Iris pigment epithelial cell (primary cell): ENCODE measurements around the gene AHDC1.
"Not testable (repeated sequence)": the region's sequence is repeated elsewhere in the genome, so short reads cannot be mapped to it uniquely, and the experiment has no call there.

Experiments
- DNase-seq: peaks from one replicate; pipeline ENCODE4 v3.0.0-alpha.2; 2011; ENCODE audit warnings: low read depth

Gene AHDC1

DNA sequence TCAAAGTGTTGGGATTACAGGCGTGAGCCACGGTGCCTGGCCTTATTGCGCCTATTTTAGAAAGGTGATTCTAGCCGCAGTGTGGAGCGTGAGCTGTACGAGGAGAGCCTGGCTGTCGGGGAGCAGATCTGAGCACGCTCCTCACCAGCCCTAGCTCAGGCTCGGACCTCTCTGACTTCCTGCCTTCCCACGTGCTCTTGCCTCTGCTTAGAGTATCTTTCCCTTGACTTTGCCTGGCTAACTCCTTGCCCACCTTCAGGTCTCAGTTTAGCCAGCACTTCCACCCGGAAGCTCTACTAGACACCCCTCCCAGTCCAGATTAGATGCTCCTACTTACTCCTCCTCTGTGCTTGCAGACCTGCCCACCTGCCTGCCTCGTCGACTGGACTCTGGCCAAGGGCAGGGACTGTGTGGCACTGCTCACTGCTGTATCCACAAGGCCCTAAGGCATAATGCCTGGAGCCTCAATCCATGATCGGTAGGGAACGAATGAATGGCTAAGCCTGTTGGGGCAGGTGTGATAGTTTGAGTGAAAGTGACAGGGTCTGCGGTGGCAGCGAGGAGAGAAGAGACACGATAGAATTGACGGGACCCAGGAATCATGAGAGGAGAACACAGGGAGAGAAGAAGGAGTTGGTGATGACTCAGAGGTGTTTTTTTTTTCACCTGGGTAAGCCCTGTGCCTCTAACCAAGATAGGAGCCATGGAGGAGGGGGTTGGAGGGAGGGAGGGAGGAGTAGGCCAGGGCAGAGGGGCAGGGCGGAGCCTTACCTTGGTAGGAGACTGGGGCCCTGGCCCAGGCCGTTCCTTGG lies 85.8 kb downstream of the AHDC1 start:
- DNase-seq: no peak

DNA sequence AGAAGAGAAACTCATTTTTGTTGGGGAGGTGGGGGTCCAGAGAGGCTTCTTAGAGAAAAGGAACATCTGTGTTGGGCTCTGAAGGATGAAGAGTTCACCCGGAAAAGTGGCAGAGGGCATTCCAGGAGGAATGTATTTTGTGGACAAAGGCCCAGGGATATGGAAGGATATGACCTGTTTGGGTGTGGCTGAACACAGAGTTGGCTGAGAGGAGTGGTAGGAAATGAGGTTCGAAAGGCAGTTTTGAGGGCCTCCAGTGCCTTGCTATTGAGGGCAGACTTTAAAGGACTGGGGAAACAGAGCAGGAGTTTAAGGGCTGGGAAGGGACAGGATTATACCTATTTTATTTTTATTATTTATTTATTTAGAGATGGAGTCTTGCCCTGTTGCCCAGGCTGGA lies 86.6 kb downstream of the AHDC1 start:
- no peak for DNase-seq

DNA sequence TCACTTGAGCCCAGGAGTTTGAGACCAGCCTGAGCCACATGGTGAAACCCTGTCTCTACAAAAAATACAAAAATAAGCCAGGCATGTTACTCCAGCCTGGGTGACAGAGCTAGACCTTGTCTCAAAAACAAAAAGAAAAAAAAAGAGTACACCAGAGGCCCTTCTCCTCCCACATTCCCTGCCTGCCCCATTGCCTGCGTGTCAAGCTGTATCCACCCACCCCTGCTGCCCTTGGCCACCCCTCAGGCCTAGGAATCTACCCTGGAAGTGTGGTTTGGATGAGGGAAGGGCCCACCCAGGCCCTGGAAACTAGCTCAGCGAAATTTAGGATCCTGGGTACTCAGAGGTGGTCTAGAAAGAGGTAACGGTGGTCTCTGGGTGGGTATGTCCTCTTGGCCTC lies 88.3 kb downstream of the AHDC1 start:
- no peak for DNase-seq

DNA sequence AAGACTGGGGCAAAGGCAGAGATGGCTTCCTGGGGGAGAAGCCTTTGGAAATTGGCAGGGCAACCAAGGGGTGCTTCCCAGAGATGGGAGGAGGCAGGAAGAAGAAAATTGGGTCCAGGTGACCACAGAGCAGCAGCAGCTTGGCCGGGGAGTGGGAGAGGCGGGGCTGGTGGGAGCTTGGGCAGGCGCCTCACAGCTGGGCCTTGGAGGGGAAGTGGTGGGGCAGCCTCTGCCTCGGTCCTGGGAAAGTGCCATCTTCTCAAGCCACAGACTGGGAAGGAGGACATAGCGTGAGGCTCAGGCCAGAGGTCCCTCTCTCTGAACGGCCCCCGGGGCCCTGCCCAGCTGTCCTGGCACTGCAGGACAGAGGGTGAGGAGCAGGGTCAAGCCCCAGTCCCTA lies 90.0 kb downstream of the AHDC1 start:
- no peak for DNase-seq

DNA sequence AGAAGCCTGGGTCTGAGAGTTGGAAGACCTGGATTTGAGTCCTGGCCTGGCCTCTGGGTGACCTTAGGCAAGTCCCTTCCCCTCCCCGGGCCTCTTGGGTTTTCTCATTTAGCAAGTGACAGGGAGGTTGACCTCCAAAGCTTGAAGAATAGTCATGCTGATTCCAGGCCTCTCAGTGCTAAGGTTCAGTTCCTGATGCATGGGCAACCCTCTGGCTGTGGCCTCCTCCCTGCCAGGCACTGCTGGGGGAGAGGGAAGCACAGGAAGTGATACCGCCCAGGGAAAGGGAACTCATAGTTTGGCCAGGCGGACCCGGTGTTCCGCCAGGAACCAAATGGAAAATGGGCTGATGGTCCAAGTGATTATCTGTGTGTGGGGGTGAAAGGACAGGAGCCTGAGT lies 90.4 kb downstream of the AHDC1 start:
- no peak for DNase-seq

DNA sequence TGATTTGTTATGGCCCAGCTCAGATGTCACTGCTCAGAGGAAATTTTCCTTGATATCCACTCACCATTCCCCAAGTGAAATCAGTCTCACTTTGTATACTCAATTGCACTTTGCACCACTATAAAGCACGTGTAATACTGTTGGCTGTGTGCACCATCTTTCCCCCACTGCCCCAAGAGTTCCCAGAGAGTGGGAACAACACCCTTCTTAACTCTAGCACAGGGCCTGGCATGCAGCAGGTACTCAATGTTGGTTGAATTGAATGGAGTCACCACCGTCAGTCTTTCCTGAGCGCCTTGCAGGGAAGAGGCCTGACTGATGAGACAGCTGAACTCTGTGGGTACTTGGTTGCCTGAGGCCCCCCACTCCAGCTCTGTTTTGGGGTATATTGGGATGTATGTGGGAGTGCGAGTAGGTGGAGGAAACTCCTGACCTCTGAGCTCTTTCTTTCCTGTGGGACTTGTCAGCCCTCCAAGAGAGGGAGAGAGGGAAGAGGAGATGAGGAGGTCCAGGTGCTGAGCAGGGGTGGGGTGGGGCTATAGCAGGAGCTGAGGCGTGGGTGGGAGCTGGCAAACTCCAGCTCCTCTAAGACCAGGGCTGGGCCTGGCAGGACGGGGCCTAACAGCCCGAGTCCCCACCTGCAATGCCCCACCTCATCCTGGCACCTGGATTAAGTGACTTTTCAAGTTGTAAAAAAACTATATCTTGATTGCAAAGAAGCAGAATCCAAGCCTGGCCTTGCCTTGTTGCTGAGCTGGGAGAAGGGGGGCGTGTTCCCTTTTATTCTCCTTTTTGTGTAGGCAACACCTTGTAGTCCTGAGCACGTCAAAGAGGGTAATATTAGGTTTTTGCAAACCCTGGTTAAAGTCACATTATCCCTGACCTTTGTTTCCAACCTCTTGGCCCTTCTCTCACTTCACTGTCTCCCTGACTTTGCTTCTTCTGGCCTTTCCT lies 94.5 kb downstream of the AHDC1 start:
- no peak for DNase-seq

DNA sequence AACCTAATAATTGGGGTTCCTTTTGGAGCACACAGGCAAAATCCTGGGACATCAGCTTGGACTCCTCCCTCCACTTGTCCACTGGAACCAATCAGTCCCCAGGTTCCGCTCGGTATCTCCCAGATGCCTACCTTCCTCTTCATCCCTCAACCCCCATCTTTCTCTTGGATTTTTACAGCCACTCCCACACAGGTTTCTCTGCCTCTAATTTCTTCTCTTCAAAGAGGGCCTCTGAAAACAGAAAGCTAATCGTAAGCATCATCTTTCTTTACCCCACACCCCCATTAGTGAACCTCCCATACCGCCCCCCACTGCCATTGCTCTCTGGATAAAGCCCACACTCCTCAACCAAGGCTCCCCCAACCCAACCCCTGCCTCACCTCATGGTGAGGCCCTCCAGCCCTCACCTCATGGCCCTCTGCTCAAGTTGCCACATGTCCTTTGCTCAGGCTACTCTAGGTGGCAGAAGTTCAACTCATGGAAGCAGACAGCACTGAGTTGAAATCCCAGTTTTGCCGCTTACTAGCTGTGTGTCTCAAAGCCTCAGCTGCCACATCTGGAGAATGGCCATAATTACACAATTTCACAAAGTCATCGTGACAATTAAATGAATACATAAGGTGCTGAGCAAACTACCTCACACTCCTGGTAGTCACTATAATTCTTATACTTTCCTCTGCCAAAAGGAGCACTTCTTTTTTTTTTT lies 95.8 kb downstream of the AHDC1 start:
- no peak for DNase-seq

DNA sequence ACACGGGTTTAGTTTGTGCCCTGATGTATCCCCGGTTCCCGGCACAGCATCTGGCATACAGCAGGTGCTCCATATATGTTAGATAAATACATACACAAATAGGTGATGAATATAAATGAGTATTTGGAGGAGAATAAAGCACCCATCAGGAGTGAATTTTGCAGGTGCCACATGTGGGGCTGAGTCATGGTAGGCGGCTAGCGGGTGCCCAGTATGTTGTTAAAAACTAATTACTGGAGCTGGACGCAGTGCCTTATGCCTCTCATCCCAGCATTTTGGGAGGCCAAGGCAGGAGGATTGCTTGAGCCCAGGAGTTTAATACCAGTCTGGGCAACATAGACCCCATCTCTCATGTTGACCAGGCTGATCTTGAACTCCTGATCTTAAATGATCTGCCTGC lies 97.2 kb downstream of the AHDC1 start:
- no peak for DNase-seq

DNA sequence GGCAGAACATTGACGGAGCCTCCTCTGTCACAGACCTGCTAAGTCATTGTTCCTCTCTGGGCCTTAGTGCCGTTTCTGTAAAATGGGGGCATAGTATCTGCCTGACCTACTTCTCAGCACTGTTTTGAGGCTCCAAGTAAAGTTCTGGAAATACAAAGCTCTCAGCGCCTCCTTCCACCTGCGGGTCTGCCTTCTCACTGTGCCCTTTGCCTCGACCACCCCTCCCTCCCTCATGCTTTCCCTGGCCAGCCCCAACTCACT lies 98.6 kb downstream of the AHDC1 start:
- no peak for DNase-seq

DNA sequence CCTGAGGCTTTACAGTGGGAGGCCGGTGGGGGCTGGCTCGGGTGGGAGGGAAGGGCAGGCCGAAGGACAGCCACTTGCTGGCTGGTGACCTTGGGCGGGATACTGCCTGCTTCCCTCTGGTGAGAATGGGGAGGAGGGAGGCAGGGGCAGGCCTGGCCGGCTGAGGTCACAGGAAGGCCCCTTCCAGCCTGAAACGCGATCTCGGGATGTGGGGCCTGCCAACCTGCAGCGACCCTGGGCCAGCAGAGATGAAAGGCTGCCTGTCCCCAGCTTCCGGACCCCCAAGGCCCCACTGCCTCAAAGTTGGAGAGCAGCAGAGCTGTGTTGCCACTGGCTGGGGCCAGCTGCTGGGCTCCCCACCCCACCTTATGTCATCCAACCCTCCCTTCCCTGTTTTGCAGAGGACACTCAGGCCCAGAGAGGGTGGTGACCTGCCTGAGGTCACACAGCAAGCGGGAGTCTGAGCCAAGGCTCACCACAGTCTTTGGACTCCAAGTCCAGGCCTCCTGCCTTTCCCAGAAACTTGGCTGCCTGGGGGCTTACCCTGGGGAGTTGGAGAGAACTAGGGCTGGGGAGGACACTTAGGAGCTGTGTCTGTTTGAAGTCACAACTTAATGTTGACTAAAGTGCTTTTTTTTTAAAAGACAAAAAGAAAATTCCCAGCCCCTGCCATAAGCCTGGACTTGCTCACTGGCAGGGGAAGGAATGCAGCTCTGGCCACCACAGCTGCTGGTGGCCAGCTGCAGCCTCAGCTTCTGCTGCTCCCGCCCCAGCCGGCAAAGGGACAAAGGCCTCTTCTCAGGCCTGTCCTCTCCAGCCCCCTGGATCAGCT lies 99.1 kb downstream of the AHDC1 start:
- DNase-seq: peak; percentile 31

DNA sequence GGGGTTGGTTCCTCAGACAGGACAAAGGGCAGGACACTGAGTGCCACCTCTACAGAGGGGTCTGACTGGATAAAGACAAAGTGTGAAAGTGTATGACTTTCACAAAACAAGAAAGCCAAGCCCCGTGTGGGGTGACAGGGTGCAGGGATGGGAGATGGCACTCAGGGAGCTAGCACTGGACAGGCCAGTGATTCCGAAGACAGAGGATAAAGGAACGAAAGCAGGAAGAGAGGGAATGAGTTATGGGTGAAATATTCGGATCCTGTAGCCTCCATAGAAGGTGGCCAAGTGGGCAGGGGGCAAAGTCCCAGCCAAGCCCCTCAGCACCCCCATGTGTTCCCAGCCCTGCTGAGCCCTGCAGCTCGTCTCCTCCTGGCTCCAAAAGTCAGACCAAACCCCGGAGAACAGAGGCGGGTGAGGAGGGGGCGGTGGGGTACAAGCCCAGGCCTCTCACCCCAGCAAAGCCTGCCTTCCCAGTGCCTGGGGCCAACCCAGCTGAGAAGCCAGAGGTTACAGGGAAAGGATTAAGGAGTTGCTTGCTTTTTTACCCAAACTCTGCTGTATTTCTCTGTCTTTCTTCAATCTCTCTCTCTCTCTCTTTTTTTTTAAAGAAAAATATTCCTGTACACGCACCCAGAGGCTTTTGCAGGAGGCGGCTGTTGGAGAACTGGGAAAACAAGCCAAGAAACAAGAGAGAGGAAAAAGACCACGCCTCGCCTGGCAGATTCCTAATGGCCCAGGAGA lies 99.9 kb downstream of the AHDC1 start:
- no peak for DNase-seq

DNA sequence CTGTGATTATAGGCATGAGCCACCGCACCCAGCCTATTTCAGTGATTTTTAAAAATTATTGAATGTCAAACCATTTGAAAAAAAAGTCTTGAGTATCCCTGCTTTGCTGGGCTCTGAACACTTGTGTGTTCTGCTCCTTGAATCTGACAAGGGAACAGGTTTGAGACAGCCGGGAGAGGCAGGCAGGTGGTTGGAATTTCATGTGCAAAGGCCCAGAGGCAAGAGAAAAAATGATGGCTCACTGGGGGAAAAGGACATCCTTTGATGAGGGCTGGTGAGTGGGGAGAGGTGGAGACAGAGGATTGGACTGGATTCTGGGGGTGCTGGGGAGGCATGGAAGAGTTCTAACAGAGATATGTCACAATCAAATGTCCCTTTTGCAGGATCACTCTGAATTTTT lies 100.9 kb downstream of the AHDC1 start:
- DNase-seq: no peak

DNA sequence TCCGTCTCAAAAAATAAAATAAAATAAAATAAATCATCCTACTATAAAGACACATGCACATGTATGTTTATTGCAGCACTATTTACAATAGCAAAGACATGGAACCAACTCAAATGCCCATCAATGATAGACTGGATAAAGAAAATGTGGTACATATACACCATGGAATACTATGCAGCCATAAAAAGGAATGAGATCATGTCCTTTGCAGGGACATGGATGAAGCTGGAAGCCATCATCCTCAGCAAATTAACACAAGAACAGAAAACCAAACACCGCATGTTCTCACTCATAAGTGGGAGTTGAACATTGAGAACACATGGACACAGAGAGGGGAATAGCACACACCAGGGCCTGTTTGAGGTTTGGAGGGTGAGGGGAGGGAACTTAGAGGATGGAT lies 102.8 kb downstream of the AHDC1 start:
- DNase-seq: not testable (repeated sequence)

DNA sequence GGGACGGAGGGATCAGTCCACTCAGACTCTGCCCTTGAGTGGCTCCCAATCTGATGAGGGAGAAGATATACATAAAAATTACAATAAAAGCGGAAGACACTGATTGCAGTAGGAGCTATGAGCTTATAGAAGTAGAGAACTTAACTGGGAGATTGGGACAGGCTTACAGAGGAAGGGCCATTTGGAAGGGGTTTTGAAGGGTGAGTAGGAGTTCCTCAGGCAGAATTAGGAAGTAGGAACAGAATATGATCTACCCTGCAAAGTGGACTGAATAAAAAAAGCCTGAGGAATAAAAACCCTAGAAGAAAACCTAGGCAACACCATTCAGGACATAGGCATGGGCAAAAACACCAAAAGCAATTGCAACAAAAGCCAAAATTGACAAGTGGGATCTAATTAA lies 104.8 kb downstream of the AHDC1 start:
- no peak for DNase-seq

DNA sequence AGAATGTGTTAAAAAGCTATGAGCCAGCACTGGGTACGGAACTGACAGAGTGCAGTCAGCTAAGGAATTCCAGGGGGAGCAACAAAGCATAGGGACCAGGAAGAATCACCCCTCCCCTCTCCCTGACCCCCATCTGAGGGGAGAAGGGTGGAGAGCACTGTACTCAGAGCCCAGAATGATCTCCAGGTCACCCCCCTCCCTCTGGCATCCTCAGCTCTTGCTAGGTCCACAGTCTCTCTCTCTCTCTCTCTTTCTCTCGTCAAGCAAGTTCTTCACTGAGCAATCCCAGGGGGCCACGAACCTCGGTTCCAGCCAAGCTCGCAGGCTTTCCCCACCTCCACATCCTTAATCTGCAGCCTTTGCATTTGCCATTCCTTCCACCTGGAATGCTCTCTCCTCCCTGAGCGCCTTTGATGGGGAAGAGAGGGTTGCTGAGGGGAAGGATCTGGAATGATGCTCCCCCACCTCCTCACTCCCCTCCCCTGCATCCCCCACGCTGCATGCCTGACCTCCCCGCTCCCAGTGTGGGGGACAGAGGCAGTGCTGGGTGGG lies 107.3 kb downstream of the AHDC1 start:
- no peak for DNase-seq

DNA sequence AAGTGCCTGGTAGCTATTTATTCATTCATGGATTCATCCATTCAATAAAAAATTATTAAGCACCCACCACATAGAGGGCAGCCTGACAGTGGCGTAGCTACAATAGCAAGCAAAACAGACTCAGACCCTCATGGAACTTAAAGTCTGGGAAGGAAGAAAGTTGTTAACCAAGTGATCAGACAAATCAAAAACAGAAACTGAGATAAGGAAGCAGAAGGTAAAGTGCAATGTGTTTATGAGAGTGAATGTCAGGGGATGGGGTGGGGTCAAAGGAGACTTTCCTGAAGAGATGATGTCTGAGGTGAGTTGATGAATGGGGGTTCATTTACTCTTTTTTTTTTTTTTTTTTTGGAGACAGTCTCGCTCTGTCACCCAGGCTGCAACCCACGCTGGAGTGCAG lies 111.1 kb downstream of the AHDC1 start:
- no peak for DNase-seq

DNA sequence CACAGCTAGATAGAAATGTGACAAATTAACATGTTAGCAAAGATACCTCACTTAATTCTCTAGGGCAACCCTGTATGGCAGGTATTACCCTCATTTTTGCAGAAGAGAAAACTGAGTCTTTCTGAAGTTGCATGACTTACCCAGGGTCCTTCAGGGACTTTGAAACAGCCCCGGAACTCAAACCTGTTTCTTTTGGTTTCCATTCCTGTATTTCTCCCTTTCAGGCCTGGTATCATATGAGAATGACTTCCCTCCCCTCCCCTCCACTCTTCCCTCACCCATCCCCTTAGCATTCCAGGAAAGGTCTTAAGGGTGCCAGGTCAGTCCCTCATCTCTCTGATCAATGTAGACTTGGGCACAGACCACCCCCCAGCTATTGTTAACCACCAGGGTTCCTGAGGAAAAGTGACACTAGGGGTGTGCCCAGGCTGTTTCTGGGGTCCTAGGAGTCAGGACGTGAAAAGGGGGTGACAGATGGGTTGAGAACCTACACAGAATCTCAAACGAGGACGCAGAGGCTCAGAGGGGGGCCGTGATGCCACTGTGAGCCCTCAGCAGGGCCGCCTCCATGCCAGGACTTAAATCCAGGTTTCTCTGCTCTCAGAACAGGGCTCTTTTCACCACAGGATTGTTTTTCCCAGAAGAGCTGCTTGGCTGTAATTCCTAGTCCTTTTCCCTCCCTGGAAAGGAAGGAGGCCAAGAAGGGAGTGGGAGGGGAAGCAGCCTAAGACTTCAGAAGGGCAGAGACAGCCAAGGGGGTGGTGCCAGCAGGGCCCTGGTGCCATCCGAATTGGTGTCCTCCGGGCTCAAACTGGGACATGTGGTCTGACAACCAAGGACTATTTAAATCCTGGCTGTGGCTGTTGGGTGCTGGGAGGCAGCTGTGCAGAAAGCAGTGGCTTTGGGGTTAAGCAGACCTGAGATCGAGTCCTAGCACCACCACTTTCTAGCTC lies 111.9 kb downstream of the AHDC1 start:
- DNase-seq: no peak

DNA sequence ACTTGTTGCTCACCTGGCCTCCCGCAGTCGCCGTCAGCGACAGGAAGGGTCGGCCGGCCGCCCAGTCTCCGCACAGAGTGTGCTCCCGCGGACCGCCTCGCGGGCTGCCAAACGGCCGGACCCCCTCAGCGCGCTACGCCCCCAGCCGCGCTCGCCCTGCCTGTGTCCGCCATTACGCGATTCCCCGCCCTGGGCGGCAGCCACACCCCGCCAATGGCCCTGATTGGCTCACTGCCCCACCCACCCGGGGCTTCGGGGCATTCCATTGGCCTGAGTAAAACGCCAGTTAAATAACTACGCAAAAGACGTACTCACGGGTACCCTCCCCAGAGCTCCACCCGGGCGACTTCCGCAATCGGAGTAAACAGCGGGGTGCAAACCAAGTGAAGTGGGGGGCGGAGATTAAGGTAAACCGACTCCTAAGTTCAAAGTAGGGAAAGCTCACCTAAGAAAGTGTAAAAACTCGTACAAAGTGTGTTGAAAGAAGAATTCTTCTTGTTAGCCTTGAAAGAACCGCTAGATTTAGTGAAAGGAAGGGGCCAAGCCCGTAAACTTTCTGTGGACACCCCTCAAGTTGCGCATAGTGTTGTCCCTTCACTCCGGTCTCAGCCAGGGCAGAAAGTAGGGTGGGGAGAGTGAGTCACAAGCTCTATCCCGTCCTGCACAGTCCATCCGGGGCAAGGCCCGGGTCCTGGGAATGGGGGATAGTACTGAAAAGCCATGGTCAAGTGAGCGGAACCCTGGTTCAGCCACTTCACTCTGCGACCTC lies 113.8 kb downstream of the AHDC1 start, which contains the start of gene WASF2:
Gene WASF2, minus strand, starts transcription at position 195 of the 769 bp plus-strand sequence. CDS start 61,277 bp downstream, outside the sequence.
- peak; percentile 96 for DNase-seq

DNA sequence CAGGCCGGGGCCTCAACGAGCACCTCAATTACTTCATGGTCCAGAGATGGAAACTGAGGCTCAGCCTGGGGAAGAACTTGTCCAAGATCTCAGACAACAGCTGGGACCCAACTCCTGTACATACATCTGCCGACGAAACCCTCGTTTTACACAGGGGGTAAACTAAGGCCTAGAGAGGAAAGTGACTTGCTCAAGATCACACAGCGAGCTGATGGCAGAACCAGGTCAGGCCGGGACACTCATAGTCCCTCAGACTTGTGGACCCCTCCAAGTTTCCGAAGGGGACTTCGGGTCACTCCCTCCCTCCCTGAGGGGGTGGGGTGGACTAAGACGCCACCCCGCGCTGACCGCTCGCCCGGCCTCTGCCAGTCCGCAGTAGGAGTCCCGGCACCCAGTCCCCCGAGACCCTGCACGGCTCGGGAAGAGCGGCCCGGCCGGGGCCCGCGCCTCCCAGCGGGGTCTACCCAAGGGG lies 114.4 kb downstream of the AHDC1 start:
- peak; percentile 38 for DNase-seq
